ACC112 (cell line): Measurements from ENCODE around the gene SUOX.
A peak's percentile ranks its signal among the peaks of the same experiment; 100 is the strongest.
"Not testable (repeated sequence)": the region's sequence is repeated elsewhere in the genome, so short reads cannot be mapped to it uniquely, and the experiment has no call there.

ENCODE experiments used
- H2AFZ ChIP-seq: fragments of 200-600 bp; sonication (generic); one replicate; pipeline ENCODE4 v1.6.0; 2017; ENCODE audit warnings: antibody characterized with exemption, low read length; ENCODE audit not compliant: unreplicated experiment
- H3K27ac ChIP-seq: fragments of 200-600 bp; sonication (generic); 2 replicates; pipeline ENCODE4 v1.5.1; 2014; ENCODE audit warnings: low read depth, mild to moderate bottlenecking, antibody characterized with exemption, low read length, moderate library complexity
- H3K27me3 ChIP-seq: fragments of 200-600 bp; sonication (generic); 2 replicates; pipeline ENCODE4 v1.6.1; 2014; ENCODE audit warnings: mild to moderate bottlenecking, antibody characterized with exemption, low read length, moderate library complexity, mixed read lengths; ENCODE audit not compliant: insufficient read depth
- H3K36me3 ChIP-seq: fragments of 200-600 bp; sonication (generic); 2 replicates; pipeline ENCODE4 v1.6.1; 2016; ENCODE audit warnings: mild to moderate bottlenecking, antibody characterized with exemption, low read length, moderate library complexity, mixed read lengths; ENCODE audit not compliant: insufficient read depth
- H3K4me1 ChIP-seq: fragments of 200-600 bp; sonication (generic); one replicate; pipeline ENCODE4 v1.6.1; 2016; ENCODE audit warnings: low read length, mixed read lengths; ENCODE audit not compliant: insufficient read depth, unreplicated experiment, control insufficient read depth
- H3K4me3 ChIP-seq: fragments of 200-600 bp; sonication (generic); 2 replicates; pipeline ENCODE4 v1.5.1; 2014; ENCODE audit warnings: mild to moderate bottlenecking, low read depth, low read length
- H3K79me2 ChIP-seq: fragments of 200-600 bp; sonication (generic); one replicate; pipeline ENCODE4 v1.6.0; 2016; ENCODE audit warnings: low read length; ENCODE audit not compliant: control insufficient read depth, unreplicated experiment, insufficient read depth

SUOX gene

GRCh38 chr12:56001487-56002100 is 4.5 kb downstream of the SUOX start:
- H3K4me1 ChIP-seq = no peaks in the 10 kb centered on the region
- H3K4me3 ChIP-seq = no peak overlapping the region
- no peaks in the 10 kb centered on the region for H3K36me3 ChIP-seq
- no peaks in the 10 kb centered on the region for H3K79me2 ChIP-seq
- no peaks in the 10 kb centered on the region for H3K27me3 ChIP-seq
- no peak overlapping the region for H3K27ac ChIP-seq
- H2AFZ ChIP-seq = no peak overlapping the region

DNA sequence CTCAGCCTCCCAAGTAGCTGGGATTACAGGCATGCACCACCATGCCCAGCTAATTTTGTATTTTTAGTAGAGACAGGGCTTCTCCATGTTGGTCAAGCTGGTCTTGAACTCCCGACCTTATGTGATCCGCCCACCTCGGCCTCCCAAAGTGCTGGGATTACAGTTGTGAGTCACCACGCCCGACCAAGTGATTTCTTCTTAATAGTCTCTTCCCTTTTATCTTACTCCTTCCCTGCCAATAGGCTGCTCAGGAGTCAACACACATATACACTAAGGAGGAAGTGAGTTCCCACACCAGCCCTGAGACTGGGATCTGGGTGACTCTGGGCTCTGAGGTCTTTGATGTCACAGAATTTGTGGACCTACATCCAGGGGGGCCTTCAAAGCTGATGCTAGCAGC is 6.3 kb downstream of the SUOX start:
- H3K4me1 ChIP-seq, H3K4me3 ChIP-seq, H3K27ac ChIP-seq, H2AFZ ChIP-seq, H3K27me3 ChIP-seq, H3K36me3 ChIP-seq, H3K79me2 ChIP-seq: not testable (repeated sequence)

GRCh38 chr12:56004211-56004610 is 7.1 kb downstream of the SUOX start:
- no peaks in the 10 kb centered on the region for H3K4me1 ChIP-seq
- no peak overlapping the region for H3K27ac ChIP-seq
- H3K27me3 ChIP-seq = no peaks in the 10 kb centered on the region
- H3K36me3 ChIP-seq = no peaks in the 10 kb centered on the region
- no peak overlapping the region for H2AFZ ChIP-seq
- H3K79me2 ChIP-seq = no peaks in the 10 kb centered on the region
- H3K4me3 ChIP-seq = no peak overlapping the region

DNA sequence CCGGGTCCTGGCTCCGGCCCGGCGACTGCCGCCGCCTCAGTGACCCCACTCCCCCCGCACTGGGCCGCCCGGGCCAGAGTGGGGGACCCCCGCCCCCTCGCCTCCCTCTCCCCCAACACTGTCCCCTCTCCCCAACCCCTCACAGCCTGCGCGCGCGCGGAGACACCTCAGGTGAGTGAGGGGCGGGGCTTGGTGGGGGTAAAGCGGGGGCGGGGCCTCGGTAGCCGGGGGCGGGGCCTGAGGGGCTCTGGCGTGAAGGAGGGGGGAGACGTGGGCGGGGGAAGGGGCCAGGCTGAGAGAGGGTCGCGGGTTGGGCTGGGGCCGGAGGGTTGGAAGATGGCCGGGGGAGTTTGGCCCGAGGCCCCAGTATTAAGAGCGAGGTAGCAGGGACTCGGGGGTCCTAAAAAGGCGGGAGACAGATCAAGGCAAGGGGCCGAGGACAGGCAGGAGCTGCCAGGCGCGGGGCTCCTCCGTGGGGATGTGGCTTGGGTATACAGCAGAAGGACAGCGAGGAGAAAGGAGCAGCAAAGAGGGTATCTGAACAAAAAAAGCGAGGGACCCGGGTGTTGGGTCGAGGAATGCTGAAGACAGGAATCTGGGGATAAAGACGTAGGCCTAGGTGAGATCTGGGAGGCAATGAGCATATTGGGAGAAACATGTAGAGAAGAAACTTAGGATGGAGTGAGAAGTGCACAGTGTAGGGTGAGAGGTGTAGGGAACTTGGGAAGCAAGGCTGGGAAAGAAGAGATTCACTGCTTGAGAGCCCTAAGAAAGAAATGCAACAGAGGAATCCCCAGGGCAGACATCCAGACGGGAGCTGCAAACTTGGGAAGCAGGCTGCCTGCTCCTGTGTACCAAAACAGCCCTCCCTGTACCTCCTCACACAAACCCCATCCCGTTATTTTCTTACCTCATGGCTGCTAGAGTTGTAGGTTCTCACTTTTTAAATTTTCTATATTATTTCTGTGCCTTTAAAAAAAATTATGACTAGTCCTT is 10.8 kb downstream of the SUOX start:
- peak overlapping the region; percentile 99 for H2AFZ ChIP-seq
- no peaks in the 10 kb centered on the region for H3K79me2 ChIP-seq
- H3K4me1 ChIP-seq = no peaks in the 10 kb centered on the region
- H3K27ac ChIP-seq = peak overlapping the region; percentile 61; the same call in 1 of the 2 replicates
- H3K27me3 ChIP-seq = no peaks in the 10 kb centered on the region
- H3K36me3 ChIP-seq = no peaks in the 10 kb centered on the region
- H3K4me3 ChIP-seq = peak overlapping the region; percentile 96

GRCh38 chr12:56010111-56010570 is 13.1 kb downstream of the SUOX start:
- no peaks in the 10 kb centered on the region for H3K27me3 ChIP-seq
- no peak overlapping the region for H3K27ac ChIP-seq
- H3K36me3 ChIP-seq = no peaks in the 10 kb centered on the region
- no peak overlapping the region for H2AFZ ChIP-seq
- H3K4me1 ChIP-seq = no peaks in the 10 kb centered on the region
- H3K4me3 ChIP-seq = no peak overlapping the region
- H3K79me2 ChIP-seq = no peaks in the 10 kb centered on the region

DNA sequence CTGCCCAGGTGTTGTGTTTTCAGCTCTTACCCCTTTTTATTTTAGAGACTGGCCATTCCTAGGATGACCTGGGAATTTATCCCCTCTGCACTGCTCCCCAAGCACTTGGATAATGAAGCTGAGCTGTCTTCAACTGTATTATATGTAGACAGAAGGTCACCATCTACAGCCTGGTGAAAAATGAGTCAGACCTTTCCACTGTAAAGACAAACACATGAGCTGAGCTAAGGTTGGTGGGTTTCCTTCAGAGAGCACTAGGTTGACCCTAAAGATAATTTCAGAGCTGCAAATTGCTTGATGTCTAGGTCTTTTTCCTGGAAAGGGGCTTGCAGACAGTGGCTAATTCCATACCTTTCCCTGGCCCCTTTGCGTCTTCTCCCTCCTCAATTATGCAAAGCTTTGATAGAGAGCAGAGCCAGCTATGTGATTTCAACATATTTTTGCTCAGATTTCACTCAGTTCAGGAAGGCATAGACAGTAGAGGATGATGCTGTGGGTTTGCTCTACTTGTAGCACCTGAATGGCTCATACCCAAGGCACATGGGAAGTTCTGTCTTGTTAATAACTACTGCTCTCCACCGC is 14.5 kb downstream of the SUOX start:
- Histone ChIP-seq H3K36me3 (no peaks in the 10 kb centered on the region), H3K27ac (no peak overlapping the region), H3K4me3 (no peak overlapping the region), H3K79me2 (no peaks in the 10 kb centered on the region), H2AFZ (no peak overlapping the region), H3K27me3 (no peaks in the 10 kb centered on the region), H3K4me1 (no peaks in the 10 kb centered on the region)

GRCh38 chr12:56013482-56013881 is 16.4 kb downstream of the SUOX start:
- H3K36me3 ChIP-seq = no peaks in the 10 kb centered on the region
- no peaks in the 10 kb centered on the region for H3K4me1 ChIP-seq
- H3K4me3 ChIP-seq = no peak overlapping the region
- no peaks in the 10 kb centered on the region for H3K79me2 ChIP-seq
- no peak overlapping the region for H2AFZ ChIP-seq
- no peaks in the 10 kb centered on the region for H3K27me3 ChIP-seq
- H3K27ac ChIP-seq = no peak overlapping the region

DNA sequence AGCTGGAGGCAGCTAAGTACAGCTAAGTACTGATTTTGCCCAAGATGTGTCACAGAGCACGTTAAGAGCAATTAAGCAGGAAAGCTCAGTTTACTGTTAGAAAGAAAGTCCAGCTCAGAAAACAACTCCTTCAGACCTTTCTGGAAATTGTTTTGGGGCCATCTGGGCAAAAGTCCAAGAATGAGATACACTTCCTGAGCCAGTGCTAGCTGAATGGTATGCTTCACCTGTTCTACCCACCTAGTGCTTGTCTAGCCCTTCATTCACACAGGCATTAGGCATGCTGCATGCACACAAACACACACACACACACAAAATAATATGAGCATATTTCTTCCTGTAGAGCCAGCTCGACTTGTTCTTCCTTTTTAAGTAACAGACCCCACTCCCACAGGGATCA is 17.1 kb downstream of the SUOX start:
- H3K4me3 ChIP-seq = no peak overlapping the region
- no peaks in the 10 kb centered on the region for H3K27me3 ChIP-seq
- H2AFZ ChIP-seq = no peak overlapping the region
- H3K36me3 ChIP-seq = no peaks in the 10 kb centered on the region
- no peak overlapping the region for H3K27ac ChIP-seq
- H3K4me1 ChIP-seq = no peaks in the 10 kb centered on the region
- no peaks in the 10 kb centered on the region for H3K79me2 ChIP-seq

DNA sequence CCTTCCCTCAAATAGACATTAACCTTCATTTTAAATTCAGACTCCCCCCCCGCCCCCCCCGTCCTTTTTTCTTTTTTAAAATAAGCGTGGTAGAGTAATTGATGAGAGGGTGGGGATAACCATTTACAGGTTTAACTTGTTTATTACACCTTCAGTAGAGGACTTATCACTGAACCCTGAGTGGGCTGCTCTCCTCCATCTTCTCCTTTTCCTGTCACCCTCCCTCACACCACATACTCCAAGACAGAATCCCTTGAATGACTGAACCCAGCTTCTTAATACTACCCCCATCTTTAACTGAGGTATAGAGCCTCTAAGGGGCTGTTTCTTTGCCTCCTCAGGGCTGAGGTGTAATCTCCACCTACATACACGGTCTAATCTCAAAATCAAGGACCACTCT is 20.1 kb downstream of the SUOX start:
- Histone ChIP-seq H2AFZ (no peak overlapping the region), H3K4me3 (no peak overlapping the region), H3K4me1 (no peaks in the 10 kb centered on the region), H3K27me3 (no peaks in the 10 kb centered on the region), H3K27ac (no peak overlapping the region), H3K36me3 (no peaks in the 10 kb centered on the region), H3K79me2 (no peaks in the 10 kb centered on the region)

DNA sequence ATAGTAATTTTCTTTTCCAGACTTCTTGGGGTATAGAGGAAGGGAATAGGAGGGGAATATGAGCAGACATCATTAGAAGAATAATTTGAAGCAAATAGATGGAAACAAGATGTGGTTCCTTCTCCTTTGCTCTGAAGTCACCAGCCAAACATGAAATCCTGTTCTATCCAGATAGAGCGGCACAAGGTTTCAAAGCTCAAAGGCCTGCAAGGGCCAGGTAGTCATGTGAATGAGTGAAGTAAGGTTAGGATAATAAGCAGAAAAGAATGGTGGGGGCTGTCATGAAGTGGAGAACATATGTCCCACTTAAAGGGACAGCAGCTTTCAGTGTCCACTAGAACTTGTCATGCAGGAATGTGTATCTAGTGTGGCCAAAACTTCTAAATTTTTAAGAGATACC is 21.3 kb downstream of the SUOX start:
- Histone ChIP-seq H3K27me3 (no peaks in the 10 kb centered on the region), H2AFZ (no peak overlapping the region), H3K79me2 (no peaks in the 10 kb centered on the region), H3K4me3 (no peak overlapping the region), H3K27ac (no peak overlapping the region), H3K36me3 (no peaks in the 10 kb centered on the region), H3K4me1 (no peaks in the 10 kb centered on the region)
